Kidney (tissue), 14 donors: ENCODE data around the gene PUS3. TPM values are rescaled to one million over a fixed set of nuclear protein-coding genes. Genes with fewer than 3 reads are reported as not detected.

Source experiments
- DNase-seq, 5 donors: peaks; one replicate each; pipeline ENCODE4 v3.0.0-alpha.2; 2013 to 2020
- FAIRE-seq: peaks from 2 replicates; lab custom pipeline; 2012; peaks lifted over from hg19 to GRCh38; lab: Jason Lieb, UNC
- H3K27ac ChIP-seq, 2 donors: one replicate each; pipeline ENCODE4 v1.7.0; 2013; ENCODE audit warnings: low read depth in 2 of 2, low read length in 2 of 2, inconsistent platforms in 1 of 2
- H3K27me3 ChIP-seq: one replicate; pipeline ENCODE4 v1.7.1; 2013; ENCODE audit warnings: low read length, inconsistent platforms; ENCODE audit not compliant: control insufficient read depth, insufficient read depth
- H3K36me3 ChIP-seq, 3 donors: one replicate each; pipeline versions ENCODE4 v1.7.0 to v1.7.1; 2013; ENCODE audit warnings: low read length in 3 of 3, control low read depth in 1 of 3, inconsistent platforms in 1 of 3; ENCODE audit not compliant: insufficient read depth in 3 of 3, control insufficient read depth in 2 of 3
- H3K4me1 ChIP-seq, 3 donors: one replicate each; pipeline versions ENCODE4 v1.7.0 to v1.7.1; 2013; ENCODE audit warnings: low read length in 3 of 3, inconsistent platforms in 1 of 3, low read depth in 1 of 3; ENCODE audit not compliant: control insufficient read depth in 2 of 3, insufficient read depth in 2 of 3
- H3K4me3 ChIP-seq, 3 donors: one replicate each; pipeline versions ENCODE4 v1.7.0 to v1.8.1; 2013; ENCODE audit warnings: low read length in 3 of 3, control low read depth in 1 of 3, inconsistent platforms in 1 of 3
- H3K9ac ChIP-seq, 3 donors: one replicate each; pipeline versions ENCODE4 v1.7.0 to v1.7.1; 2013; ENCODE audit warnings: low read length in 3 of 3, control low read depth in 1 of 3, inconsistent platforms in 1 of 3
- H3K9me3 ChIP-seq, 3 donors: one replicate each; pipeline versions ENCODE4 v1.7.0 to v1.7.1; 2013; ENCODE audit warnings: low read length in 3 of 3, control low read depth in 1 of 3, inconsistent platforms in 1 of 3; ENCODE audit not compliant: control insufficient read depth in 2 of 3, insufficient read depth in 1 of 3
- CTCF ChIP-seq: IDR thresholded peaks from 3 replicates; pipeline ENCODE4 v1.5.1; 2012; ENCODE audit warnings: mild to moderate bottlenecking, moderate library complexity, borderline replicate concordance; ENCODE audit not compliant: insufficient read depth; ENCODE audit errors: extremely low read depth
- intact Hi-C: fragments of 100-400 bp; cut with DNase I; formaldehyde crosslinking; loops from one replicate; pipeline ENCODE4 v1.11.1; 2022
- polyA plus RNA-seq: library from polyadenylated mRNA; stranded (reverse); fragments of 350-450 nt; fragmentation: Illumina TruSeq; extraction: RNeasy Lipid Tissue Mini Kit (QIAGEN cat#74804); gene quantifications from one replicate; pipeline ENCODE4 v1.2.3, GENCODE V29; 2014; ENCODE audit warnings: low read depth, low replicate concordance; ENCODE audit not compliant: insufficient read depth
- total RNA-seq: library from RNA; stranded (reverse); fragmentation: NEBNext Ultra II Directional; extraction: Animal tissue kit (Norgen Biotek cat#: 25700); gene quantifications from one replicate; pipeline ENCODE4 v1.2.1, GENCODE V29; 2021
- donor health status: control.
- donor health status: control.
- donor health status: control.
- donor health status: control.
- donor health status: control.
- donor health status: DM: yes; HTN: yes; CAD: no.
- donor health status: Normal renal cell carcinoma (clear cell type).

The PUS3 gene
- total and polyA plus RNA-seq, 2 donors from 2014 or later: 9.4 to 9.9 TPM

GRCh38 chr11:125933030-125933813 is 30.2 kb upstream of the PUS3 start:
- Histone ChIP-seq H3K27me3 (no peaks in the 10 kb centered on the region), H3K36me3 (no peaks in the 10 kb centered on the region), H3K4me3 (no peak overlapping the region), H3K4me1 (no peaks in the 10 kb centered on the region), H3K9ac (no peak overlapping the region), H3K27ac (no peak overlapping the region), H3K9me3 (no peaks in the 10 kb centered on the region)
- DNase-seq (no peak), FAIRE-seq (no peak)
- intact Hi-C loops: loop anchor here (5.0 kb wide), 1 partner anchor 249 kb away; no protein-coding TSS in a partner anchor
- no peak for TF ChIP-seq CTCF

GRCh38 chr11:125932301-125932700 is 29.3 kb upstream of the PUS3 start:
- DNase-seq (no peak), FAIRE-seq (no peak)

GRCh38 chr11:125931668-125932067 is 28.7 kb upstream of the PUS3 start:
- Histone ChIP-seq H3K27me3 (no peaks in the 10 kb centered on the region), H3K9ac (no peak overlapping the region), H3K9me3 (no peaks in the 10 kb centered on the region), H3K36me3 (no peaks in the 10 kb centered on the region), H3K4me3 (no peak overlapping the region), H3K4me1 (no peaks in the 10 kb centered on the region), H3K27ac (no peak overlapping the region)
- DNase-seq (no peak), FAIRE-seq (no peak)
- TF ChIP-seq CTCF: no peak
- intact Hi-C loops: loop anchor here (5.0 kb wide), 1 partner anchor 251 kb away; no protein-coding TSS in a partner anchor

More at GRCh38 chr11:125932301-125932700, 29.3 kb upstream of the PUS3 start:
- Histone ChIP-seq H3K4me1 (no peaks in the 10 kb centered on the region), H3K4me3 (no peak overlapping the region), H3K27me3 (no peaks in the 10 kb centered on the region), H3K9me3 (no peaks in the 10 kb centered on the region), H3K9ac (no peak overlapping the region), H3K27ac (no peak overlapping the region), H3K36me3 (no peaks in the 10 kb centered on the region)
- intact Hi-C loops: loop anchor here (5.0 kb wide), 1 partner anchor 250 kb away; no protein-coding TSS in a partner anchor
- no peak for TF ChIP-seq CTCF
